SIG-M5 treated with dmso at 0.1 percent for 504 hours (cell line): ENCODE data around the gene GPR35.
A peak's percentile ranks its signal among the peaks of the same experiment; 100 is the strongest.
"Not testable (repeated sequence)": the region's sequence is repeated elsewhere in the genome, so short reads cannot be mapped to it uniquely, and the experiment has no call there.

ENCODE experiments used
- DNase-seq: peaks from one replicate; lab custom pipeline; 2025; ENCODE audit not compliant: unreplicated experiment; lab: John Stamatoyannopoulos, UW

GPR35 gene

DNA sequence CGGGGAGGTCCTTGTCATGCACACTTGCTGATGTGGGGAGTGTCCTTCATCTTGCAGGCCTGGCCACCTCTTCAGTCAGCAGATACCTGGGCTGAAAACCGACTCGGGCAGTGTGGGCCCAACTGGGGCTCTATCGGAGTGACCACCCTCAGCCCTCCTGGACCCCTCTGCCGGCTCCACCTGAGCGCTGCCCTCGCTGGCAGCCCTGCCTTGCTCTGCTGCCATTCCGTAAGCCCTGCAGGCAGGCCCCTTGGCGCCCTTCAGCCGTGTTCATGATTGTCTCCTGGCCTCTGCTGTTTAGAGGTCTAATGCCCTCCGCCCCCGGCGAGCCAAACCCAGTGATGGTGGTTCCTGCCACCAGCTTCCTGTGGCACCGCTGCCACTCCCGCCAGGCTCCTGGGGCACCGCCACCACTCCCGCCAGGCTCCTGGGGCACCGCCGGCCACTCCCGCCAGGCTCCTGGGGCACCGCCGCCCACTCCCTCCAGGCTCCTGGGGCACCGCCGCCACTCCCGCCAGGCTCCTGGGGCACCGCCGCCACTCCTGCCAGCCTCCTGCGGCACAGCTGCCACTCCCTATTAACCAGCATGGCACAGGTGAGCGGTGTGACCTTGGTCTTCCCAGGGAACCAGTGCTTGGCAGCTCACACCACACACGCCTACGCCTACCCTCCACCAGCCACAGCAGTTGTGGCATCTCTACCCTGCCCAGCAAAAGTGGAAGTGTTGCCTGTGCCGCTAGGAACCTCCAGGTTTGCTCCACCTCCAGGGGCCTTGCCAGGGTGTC lies 22.8 kb upstream of the GPR35 start:
- no peak for DNase-seq

DNA sequence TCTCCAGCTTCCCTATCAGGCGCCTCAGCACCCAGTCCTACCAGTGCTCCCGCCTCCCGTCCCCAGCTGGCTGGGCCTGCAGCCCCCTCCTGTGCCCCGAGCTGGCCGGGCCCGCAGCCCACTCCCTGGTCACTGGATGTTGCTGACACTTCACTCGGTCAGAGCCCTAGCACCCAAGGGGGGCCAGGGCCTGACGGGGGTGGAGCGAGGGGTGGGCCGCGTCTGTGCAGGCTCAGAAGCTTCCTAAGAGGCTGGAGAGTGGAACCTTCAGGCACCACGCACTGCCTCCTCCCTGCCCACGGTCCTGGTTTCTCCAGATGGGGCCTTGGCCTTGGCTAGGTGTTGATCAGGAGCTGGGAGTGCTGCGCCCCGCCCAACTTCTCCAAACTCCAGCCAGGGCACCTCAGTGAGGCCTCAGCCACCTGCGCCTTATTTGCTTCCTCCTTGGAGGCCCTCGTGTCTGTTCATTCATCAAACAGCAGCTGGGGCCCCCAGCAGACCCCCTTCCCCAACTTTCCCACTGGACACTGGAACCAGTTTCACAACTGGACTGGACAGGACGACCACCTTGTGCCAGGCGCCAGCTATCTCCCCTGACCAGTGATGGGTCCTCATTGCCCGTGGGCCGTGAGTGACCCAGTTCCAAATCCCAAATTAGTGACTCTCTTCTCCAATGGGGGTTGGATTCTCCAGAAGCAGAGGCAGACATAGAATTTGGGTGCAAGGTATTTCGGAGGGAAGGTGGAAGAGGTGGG lies 22.0 kb upstream of the GPR35 start:
- no peak for DNase-seq

DNA sequence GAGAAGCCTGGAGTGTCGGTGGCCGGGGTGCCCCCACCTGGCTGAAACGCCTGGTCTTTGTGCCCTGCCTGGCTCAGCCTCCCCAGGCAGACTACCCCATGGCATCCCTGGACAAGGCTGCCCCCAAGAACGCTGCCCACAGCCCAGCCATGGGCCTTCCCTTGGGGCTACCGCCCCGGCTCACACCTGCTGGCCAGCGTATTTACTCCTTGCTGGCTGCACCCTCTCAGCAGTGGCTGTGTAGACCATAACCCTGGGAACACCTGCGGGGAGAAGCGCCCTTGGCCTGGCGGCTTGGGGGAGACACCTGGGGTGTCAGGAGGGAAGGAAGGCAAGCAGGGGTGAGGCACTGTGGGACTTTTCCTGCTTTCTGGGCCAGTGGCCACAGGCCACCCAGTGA lies 21.4 kb upstream of the GPR35 start:
- DNase-seq, result no peak

DNA sequence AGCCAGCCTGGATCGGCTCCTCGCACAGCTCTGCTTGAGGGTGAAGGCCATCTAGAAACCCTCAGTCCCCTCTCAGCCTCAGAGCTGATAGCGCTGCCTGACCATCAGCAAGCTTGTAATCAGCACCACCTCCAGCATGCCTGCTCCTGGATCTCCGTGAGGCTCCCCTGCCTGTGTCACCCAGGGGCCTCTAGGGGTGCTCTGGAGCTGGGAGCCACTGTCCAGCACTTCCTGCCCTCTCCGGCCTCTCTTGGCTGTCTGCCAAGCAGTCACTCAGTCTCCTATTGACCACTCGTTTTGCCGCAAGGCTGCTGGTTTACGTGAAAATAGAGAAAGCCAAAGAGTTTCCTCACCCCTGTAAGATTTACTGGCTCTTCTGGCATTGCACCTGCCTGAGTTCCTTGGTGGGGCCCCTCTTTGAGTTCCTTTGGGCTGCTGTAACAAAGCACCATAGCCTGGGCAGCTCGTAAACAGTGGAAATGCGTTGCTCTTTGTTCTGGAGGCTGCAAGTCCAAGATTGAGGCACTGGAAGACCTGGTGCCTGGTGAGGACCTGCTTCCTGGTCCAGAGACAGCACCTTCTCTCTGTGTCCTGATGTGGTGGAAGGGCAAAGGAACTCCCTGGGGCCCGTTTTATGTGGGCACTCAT lies 20.9 kb upstream of the GPR35 start:
- peak; percentile 5 for DNase-seq

DNA sequence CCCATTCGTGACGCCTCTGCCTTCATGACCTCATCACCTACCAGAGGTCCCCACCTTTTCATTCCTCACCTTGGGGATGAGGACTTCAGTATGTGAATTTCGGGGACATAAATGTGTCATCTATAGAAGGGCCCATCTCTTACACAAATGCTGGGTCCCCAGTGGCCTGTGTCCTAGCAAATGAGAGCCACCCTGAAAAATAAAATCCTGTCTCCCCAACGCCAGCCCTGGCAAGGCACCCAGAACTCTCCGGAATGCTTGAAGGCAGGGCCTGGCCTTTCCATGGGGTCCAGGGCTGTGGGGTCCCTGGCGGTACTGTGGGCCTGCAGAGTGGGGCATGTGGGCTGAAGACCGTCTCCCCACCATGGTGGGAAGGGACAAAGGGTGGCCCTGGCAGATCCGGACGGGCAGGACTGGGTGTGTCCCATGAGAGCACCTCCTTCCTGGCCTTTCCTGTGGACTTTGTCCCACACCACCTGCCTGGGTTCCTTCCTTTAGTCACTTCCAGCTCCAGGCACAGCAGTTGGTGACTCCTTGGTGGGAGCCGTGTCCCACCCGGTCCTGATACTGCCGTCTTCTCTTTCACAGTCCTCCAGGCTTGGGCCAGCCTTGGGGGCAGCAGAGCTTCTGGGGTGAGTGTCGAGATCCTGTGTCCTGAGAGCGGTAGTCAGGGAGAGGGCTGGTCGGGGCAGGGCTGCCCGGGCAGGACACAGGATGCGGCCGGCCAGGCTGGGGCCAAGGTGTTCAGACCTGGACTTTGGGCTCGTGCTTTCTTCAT lies 20.2 kb upstream of the GPR35 start:
- no peak for DNase-seq

DNA sequence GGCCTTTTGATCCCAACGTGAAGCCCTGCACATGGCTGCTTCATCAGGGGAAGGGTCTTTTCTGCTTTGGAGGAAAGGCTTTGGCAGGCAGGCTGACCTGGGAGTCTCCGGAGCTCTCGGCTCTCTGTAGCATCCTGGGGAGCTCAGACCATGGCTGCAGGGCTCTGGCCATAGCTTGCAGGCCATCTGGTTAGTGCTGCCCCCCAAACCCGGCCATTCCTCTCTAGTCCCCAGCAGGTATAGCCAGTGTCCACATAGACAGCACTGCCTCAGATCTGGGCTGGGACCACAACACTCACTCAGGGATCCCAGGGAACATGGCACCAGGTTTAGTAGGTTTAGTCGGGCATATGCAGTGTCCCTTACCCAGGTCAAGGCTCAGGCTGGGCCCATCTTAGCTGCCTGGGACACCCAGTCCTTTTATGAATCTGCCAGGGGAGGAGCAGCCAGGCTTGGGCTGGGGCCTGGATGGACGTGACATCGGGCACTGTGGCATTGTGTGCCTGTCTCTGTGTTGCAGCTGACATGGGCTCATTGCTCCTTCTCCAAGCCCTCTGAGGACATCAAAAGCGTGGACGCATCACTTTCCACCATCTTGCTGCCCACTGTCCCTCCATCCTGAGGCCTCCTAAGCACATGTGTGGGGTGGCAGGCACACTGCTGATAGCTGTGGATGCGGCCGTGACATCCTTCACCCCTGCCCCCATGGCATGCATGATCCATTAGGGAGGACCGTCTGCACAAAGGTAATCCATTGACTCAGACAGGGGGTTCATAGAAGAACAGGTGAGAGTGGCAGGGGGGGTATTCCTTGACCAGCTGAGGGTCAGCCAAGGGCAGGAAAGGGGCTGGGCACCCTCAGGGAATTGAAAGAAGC lies 19.2 kb upstream of the GPR35 start:
- DNase-seq, result no peak

DNA sequence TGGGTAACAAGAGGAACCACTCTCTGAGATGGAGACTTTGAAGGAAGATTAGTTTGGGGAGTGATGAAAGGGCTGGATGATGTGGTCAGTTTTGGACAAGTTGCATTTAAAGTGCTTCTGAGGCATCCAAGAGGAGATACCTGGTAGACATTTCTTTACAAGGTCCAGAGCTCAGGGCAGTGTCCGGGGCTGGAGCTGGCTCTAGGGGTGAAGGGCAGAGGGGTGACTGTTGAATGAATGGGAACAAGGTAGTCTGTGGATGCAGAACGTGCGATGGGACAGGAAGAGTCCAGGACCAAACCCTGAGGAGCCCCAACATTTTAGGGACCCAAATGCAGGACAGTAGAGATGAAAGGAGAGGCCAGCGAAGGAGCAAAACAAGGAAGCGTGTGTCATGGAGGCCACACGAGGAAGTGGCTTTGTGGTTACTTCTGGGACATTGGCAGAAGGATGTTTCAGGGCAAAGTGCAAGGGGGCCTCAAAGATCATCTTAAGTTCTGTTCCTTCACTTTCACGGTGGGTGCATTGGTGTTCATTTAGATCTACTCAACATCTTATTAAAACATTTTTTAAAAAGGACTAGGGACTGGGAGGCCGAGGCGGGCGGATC lies 13.6 kb upstream of the GPR35 start:
- DNase-seq, result peak; percentile 72

DNA sequence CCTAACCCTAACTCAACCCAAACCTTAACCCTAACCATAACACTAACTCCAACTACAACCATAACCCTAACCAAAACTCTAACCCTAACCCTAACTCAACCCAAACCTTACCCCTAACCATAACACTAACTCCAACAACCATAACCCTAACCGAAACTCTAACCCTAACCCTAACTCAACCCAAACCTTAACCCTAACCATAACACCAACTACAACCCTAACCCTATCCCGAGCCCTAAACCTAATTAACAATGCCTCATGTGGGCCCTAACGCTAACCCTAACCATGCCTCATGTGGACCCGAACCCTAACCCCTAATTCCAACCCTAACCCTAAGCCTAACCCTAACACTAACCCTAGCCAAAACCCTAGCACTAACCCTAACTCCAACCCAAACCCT lies 11.5 kb upstream of the GPR35 start:
- DNase-seq, result no peak

DNA sequence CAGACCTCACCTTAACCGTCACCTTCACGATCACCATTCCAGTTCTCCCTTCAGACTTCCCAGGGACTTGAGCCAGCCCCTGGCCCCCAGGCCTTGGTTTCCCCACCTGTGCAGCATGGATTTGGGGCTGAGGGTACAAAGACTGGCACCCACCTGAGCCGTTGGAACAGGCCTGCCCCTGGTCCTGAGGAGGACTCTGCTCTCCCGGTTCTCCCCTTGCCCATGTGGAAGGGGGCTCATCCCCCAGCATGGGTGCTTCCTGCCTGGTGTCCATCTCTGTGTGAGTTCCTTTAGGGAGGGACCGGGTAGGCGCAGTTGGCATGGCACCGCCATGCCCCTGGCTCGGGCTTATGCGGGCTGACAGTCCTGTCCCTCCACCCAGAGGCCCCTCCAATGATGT lies 10.9 kb upstream of the GPR35 start:
- DNase-seq, result no peak

DNA sequence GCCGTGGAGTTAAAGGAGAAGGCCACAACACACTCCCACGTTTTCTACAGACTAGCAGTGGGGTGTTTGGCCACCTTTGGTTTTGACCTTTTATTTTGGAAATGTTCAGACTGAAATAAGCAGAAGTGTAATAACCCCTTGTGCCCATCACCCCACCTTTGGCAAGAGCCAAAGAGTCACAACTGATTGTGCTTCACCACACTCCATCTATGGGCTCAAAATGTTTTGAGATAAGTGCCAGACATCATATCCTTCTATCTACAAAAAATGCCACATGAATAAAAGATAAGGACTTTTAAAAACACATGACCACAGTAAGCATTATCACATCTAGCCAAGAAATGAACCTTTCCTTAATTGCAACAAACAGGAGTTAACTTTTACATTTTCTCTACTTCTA lies 9.9 kb upstream of the GPR35 start:
- DNase-seq, result no peak

DNA sequence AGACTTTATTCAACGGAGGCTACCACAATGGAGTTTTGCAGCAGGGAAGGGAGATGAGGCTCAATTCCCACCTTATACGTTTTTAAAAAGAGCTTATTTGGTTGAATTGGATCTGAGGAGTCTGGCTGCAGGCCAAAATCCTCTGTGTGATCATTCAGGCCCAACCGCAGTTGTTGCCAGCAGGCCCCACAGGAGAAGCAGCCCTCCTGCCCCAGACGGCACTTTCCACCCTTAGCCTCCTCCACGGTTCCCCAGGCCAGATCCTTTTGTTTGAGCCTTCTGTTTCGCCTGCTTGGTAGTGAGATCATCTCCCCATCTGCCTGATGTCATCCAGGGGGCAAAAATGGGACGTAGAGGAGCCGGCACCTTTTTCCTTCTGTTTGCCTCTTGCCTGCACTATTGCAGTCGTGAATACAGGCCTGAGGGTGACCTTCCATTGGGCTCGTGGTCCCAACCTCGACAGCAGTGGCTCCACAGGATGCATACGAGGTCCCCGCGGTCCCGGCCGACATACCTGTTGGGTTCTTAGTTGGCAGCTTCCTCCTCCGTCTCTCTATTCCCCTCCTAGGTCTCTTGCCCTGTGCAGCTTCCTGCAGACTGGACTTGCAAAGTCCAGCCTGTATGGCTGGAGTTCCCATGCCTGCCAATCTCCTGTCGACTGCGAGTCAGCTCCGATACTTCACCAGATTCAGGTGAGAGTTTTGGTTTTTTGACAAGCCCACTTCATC lies 9.3 kb upstream of the GPR35 start:
- no peak for DNase-seq

DNA sequence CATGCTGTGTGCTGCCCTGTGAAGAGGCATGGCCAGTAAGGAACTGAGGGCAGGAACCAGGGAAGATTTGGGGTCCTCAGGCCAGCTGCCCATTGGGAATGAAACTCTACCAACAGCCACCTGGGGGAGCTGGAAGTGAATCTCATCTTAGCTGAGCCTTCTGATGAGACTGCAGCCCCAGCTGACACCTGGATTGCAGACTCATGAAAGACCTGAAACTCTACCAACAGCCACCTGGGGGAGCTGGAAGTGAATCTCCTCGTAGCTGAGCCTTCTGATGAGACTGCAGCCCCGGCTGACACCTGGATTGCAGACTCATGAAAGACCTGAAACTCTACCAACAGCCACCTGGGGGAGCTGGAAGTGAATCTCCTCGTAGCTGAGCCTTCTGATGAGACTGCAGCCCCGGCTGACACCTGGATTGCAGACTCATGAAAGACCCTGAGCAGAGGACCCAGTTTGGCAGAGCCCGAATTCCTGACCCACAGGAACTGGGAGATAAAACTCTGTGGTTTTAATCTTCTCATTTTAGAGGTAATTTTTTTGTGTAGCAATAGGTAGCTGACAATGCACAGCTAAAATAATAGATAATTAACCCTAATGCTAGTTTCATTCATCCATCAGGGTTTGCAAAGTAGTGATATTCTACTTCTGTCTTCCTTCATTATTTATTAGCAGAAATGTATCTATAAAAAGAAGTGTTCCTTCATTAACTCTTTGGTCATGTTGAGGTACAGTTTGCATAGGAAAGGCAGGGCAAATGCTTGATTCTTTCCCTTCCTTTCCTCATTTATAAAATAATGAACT lies 8.2 kb upstream of the GPR35 start:
- not testable (repeated sequence) for DNase-seq

DNA sequence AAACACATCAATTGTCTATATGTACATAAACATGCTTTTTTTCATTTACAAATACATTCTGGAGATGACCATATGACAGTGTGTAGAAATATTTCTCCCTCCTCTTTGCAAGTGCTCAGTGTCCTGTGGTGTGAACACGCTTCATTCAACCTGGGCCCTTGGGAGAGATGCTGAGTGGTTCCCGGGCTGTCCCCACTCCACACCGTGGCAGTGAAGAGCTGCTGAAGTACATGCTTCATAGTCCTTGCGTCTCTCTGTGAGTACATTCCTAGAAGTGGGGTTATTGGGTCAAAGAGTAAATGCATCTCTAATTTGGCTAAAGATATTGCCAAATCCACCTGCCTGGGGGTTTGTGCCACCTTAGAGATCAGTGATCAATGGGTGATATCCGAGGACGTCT lies 6.5 kb upstream of the GPR35 start:
- DNase-seq, result no peak

DNA sequence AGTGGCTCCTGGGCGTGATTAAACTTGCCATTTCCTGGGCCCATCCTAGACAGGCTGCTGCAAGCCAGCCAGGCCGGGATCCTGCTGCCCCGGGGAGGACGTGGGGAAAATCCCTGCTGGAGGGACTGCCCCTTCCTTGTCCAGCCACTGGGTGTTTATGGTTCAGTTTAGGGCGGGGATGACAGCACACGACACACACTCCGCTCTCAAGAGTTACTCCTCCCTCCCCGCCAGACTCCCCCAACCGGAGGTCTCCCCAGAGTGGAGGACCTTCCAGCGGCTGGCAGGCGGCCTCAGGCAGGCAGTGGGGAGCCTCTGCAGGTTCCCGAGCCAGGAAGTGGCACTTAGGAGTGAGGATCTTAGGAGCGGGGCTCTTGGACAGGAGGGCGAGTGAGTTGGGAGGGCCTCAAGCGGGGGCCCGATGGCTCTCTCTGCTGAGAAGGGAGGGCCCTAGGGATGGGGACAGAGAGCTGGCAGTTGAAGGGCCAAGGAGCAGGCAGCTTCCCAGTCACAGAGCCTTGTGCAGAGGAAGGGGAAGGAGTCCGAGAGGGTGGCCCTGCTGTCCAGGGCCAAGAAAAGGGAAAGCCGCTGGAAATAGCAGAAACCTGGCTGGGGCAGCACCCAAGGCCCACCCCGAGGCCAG lies 5.7 kb upstream of the GPR35 start:
- DNase-seq, result no peak

DNA sequence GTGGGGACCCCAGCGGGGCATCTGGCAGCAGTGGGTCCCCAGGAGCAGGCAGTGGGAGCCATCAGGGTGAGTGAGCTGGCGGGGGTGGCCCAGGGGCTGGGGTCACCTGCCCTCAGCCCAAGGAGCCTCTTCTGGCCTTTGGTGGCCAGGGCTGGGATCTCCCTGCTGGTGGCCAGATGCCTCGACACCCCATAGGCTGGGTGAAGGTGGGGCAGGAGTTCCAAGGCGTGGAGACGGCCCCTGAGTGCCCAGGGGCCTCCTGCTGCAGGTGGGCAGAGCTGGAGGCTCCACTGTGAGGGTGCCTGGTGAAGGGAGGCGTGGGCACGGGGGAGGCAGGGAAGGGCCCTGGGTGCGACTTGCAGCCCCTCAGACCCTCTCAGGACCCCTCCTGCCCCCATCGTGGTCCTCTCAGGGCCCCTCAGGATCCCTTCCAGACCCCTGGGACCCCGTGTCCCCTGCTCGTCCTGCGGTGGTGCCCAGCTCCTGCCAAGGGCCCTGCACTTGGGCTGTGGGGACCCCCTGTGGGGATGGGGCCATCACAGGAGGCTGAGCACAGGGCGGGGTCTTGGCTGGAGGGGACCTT lies 5.0 kb upstream of the GPR35 start:
- DNase-seq, result no peak

DNA sequence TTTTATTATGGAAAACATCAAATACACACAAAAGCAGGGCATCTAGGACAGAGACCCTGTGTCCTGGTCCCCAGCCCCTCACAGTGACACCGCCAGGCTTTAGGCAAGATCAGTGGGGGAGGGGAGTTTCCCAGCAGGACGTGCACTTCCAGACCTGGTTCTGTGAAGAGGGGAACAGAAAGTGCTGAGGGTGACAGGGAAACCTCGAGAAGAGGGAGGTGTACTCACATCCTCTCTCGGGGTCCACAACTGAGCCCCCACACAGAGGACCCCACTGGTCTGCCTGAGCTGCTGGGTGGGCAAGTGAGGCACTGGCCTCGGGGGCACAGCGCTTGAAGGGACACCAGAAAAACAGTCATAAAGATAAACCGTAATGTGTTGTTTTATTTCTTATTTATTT lies 4.4 kb upstream of the GPR35 start:
- peak; percentile 38 for DNase-seq

DNA sequence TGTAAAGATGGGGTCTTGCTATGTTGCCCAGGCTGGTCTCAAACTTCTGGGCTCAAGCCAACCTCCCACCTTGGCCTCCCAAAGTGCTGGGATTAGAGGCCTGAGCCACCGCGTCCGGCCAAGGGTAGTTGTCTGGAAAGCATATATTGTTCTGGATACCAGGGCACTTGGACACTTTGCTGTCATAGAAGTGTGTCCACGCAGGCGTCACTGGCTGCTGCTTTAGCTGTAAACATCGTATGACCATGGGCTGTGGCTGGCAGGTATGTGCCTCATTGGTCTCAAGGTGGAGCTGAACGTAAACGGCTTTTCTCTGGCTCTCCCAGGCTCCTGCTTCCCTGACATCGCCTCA lies 3.2 kb upstream of the GPR35 start:
- no peak for DNase-seq
